Mucosa of rectum (tissue), 2 donors: ENCODE results near the gene HSPA6.
"Not testable (repeated sequence)": the region's sequence is repeated elsewhere in the genome, so short reads cannot be mapped to it uniquely, and the experiment has no call there.

Experiments
- H3K27ac ChIP-seq, 2 donors: one replicate each; pipeline ENCODE4 v1.7.0; 2013; ENCODE audit warnings: inconsistent platforms in 2 of 2, low read depth in 2 of 2, low read length in 2 of 2
- H3K27me3 ChIP-seq, 2 donors: one replicate each; pipeline ENCODE4 v1.7.0; 2013; ENCODE audit warnings: low read length in 2 of 2; ENCODE audit not compliant: control insufficient read depth in 2 of 2, insufficient read depth in 2 of 2
- H3K36me3 ChIP-seq, 2 donors: one replicate each; pipeline ENCODE4 v1.7.0; 2013; ENCODE audit warnings: low read length in 2 of 2; ENCODE audit not compliant: control insufficient read depth in 2 of 2, insufficient read depth in 2 of 2
- H3K4me1 ChIP-seq, 2 donors: one replicate each; pipeline ENCODE4 v1.7.0; 2013; ENCODE audit warnings: low read length in 2 of 2, mild to moderate bottlenecking in 1 of 2; ENCODE audit not compliant: control insufficient read depth in 2 of 2, insufficient read depth in 2 of 2
- H3K4me3 ChIP-seq, 2 donors: one replicate each; pipeline ENCODE4 v1.7.0; 2013; ENCODE audit warnings: low read length in 2 of 2
- H3K9ac ChIP-seq, 2 donors: one replicate each; pipeline ENCODE4 v1.7.0; 2013; ENCODE audit warnings: low read length in 2 of 2, low read depth in 1 of 2, mild to moderate bottlenecking in 1 of 2
- H3K9me3 ChIP-seq, 2 donors: one replicate each; pipeline ENCODE4 v1.7.0; 2013; ENCODE audit warnings: low read length in 2 of 2; ENCODE audit not compliant: control insufficient read depth in 2 of 2
- donor health status: healthy.
- donor health status: Normal muscosa, but diverticular disease.

The HSPA6 gene

GRCh38 chr1:161532644-161533567 is 8.6 kb downstream of the HSPA6 start:
- H3K27me3 ChIP-seq, H3K9me3 ChIP-seq, H3K36me3 ChIP-seq, H3K9ac ChIP-seq: not testable (repeated sequence)
- Histone ChIP-seq H3K4me1 (peaks cover 8 to 12% of the 10 kb centered on the region in 2 donors), H3K27ac (peak overlapping the region in 1 of 2 donors; percentile 37), H3K4me3 (peak overlapping the region in 1 of 2 donors; percentile 2)

- not testable (repeated sequence) for H3K9me3 ChIP-seq, H3K9ac ChIP-seq, H3K4me3 ChIP-seq, H3K27ac ChIP-seq, H3K27me3 ChIP-seq, H3K4me1 ChIP-seq, H3K36me3 ChIP-seq
Measured at GRCh38 chr1:161537068-161537669, 12.8 kb downstream of the HSPA6 start.

GRCh38 chr1:161538925-161539479 is 14.7 kb downstream of the HSPA6 start:
- H3K9ac ChIP-seq, H3K9me3 ChIP-seq, H3K27me3 ChIP-seq, H3K4me3 ChIP-seq, H3K36me3 ChIP-seq, H3K4me1 ChIP-seq, H3K27ac ChIP-seq: not testable (repeated sequence)

GRCh38 chr1:161539731-161540569 is 15.6 kb downstream of the HSPA6 start:
- Histone ChIP-seq H3K4me3 (peak overlapping the region; percentile 57 to 76), H3K9ac (peak overlapping the region; percentile 1 to 28), H3K27ac (peak overlapping the region; percentile 52 to 57)
- not testable (repeated sequence) for H3K36me3 ChIP-seq, H3K27me3 ChIP-seq, H3K4me1 ChIP-seq, H3K9me3 ChIP-seq

- H3K27ac ChIP-seq: peak overlapping the region; percentile 52 to 57
- H3K27me3 ChIP-seq, H3K9ac ChIP-seq, H3K9me3 ChIP-seq, H3K4me1 ChIP-seq, H3K36me3 ChIP-seq: not testable (repeated sequence)
- H3K4me3 ChIP-seq: peak overlapping the region in 1 of 2 donors; percentile 76
Measured at GRCh38 chr1:161540570-161540960, 16.2 kb downstream of the HSPA6 start.

GRCh38 chr1:161542091-161542559 is 17.8 kb downstream of the HSPA6 start:
- not testable (repeated sequence) for H3K27me3 ChIP-seq, H3K27ac ChIP-seq, H3K9me3 ChIP-seq, H3K36me3 ChIP-seq, H3K4me1 ChIP-seq, H3K9ac ChIP-seq, H3K4me3 ChIP-seq

GRCh38 chr1:161543125-161543524 is 18.8 kb downstream of the HSPA6 start:
- H3K36me3 ChIP-seq, H3K27me3 ChIP-seq, H3K4me1 ChIP-seq, H3K27ac ChIP-seq, H3K9me3 ChIP-seq, H3K4me3 ChIP-seq, H3K9ac ChIP-seq: not testable (repeated sequence)

GRCh38 chr1:161545005-161545731 is 20.8 kb downstream of the HSPA6 start:
- H3K27ac ChIP-seq, H3K9me3 ChIP-seq, H3K36me3 ChIP-seq, H3K9ac ChIP-seq, H3K4me3 ChIP-seq, H3K27me3 ChIP-seq, H3K4me1 ChIP-seq: not testable (repeated sequence)

- H3K9ac ChIP-seq, H3K4me1 ChIP-seq, H3K27ac ChIP-seq, H3K4me3 ChIP-seq, H3K9me3 ChIP-seq, H3K27me3 ChIP-seq, H3K36me3 ChIP-seq: not testable (repeated sequence)
Measured at GRCh38 chr1:161547995-161548741, 23.8 kb downstream of the HSPA6 start.
